ENCODE data around the gene GCLC. TPM values are rescaled to one million over a fixed set of nuclear protein-coding genes. Genes with fewer than 3 reads are reported as not detected.

GCLC gene
- total and polyA plus RNA-seq, 4 donors = 9.6 to 22.0 (median 15.8) TPM

DNA sequence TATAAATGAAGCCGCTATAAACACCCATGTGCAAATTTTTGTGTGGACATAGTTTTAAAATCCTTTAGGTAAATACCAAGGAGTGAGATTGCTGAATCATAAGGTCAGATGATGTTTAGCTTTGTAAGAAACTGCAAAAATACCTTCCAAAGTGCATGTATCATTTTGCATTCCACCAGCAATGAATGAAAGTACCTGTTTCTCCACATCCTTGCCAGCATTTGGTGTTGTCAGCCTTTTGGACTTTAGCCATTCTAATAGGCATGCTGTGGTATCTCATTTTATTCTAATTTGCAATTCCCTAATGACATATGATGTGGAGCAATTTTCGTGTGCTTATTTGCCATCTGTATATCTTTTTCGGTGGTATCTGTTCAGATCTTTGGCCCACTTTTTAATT is 93.7 kb downstream of the GCLC start:
- DNase-seq (no peak), ATAC-seq (ENCODE audit: low FRiP score) (no peak)
- Histone ChIP-seq H3K27me3 (ENCODE audit: control insufficient read depth in 1 of 2, insufficient read depth in 2 of 2, low read length in 1 of 2) (no peaks in the 10 kb centered on the region), H3K9me3 (ENCODE audit: control insufficient read depth, low read length) (peaks cover 2% of the 10 kb centered on the region), H3K4me1 (ENCODE audit: control insufficient read depth in 1 of 2, insufficient read depth in 2 of 2, low read length in 2 of 2) (no peaks in the 10 kb centered on the region), H3K27ac (ENCODE audit: low read depth in 1 of 2, low read length in 2 of 2) (no peak overlapping the region), H3K4me3 (ENCODE audit: low read length in 2 of 2) (no peak overlapping the region), H3K36me3 (ENCODE audit: control insufficient read depth in 1 of 2, insufficient read depth in 2 of 2, low read length in 1 of 2) (no peaks in the 10 kb centered on the region)
- intact Hi-C loops (cut with DNase I) = no loop called here
- 89 to 90% methylated on average over 3 of the region's 3 CpGs for WGBS, 2 donors

DNA sequence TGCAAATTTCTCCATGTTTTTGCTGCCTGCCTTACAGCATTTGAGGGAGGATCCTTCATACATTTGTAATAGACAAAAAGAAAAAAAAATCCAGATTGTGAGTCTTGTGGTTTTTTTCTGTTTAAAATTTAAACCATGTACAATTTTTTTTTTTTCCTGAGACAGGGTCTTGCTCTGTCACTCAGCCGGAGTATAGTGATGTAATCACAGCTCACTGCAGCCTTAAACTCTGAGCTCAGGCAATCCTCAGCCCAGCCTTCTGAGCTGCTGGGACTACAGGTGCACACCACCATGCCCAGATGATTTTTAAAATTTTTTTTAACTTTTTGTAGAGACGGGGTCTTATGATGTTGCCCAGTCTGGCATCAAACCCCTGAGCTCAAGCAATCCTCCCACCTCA is 97.0 kb downstream of the GCLC start:
- no peaks in the 10 kb centered on the region for H3K4me1 ChIP-seq (ENCODE audit: control insufficient read depth in 1 of 2, insufficient read depth in 2 of 2, low read length in 2 of 2)
- H3K36me3 ChIP-seq (ENCODE audit: control insufficient read depth in 1 of 2, insufficient read depth in 2 of 2, low read length in 1 of 2) = no peaks in the 10 kb centered on the region
- no peak overlapping the region for H3K4me3 ChIP-seq (ENCODE audit: low read length in 2 of 2)
- peaks cover 2% of the 10 kb centered on the region for H3K9me3 ChIP-seq (ENCODE audit: control insufficient read depth, low read length)
- intact Hi-C loops (cut with DNase I) = no loop called here
- ATAC-seq (ENCODE audit: low FRiP score) = no peak
- DNase-seq = no peak
- no peaks in the 10 kb centered on the region for H3K27me3 ChIP-seq (ENCODE audit: control insufficient read depth in 1 of 2, insufficient read depth in 2 of 2, low read length in 1 of 2)
- no peak overlapping the region for H3K27ac ChIP-seq (ENCODE audit: low read depth in 1 of 2, low read length in 2 of 2)
- WGBS, 2 donors = 72 to 84% methylated on average over 2 of the region's 2 CpGs

Other genes with a start within 250 kb of the GCLC start
- 10 to 100 TPM; 62.0 to 75.5 TPM for gene ELOVL5, start 196.2 kb downstream of the GCLC start, total RNA-seq
- 10 to 100 TPM; 22.8 to 30.0 TPM for gene ELOVL5, start 196.2 kb downstream of the GCLC start, polyA plus RNA-seq
- gene KLHL31, start 120.7 kb upstream of the GCLC start, total RNA-seq = under 1 TPM; 0.29 to 0.36 TPM
- gene KLHL31, start 120.7 kb upstream of the GCLC start, polyA plus RNA-seq = under 1 TPM in 1 of 2 donors, not detected in 1; 0.03 TPM
- 10 to 100 TPM; 25.3 to 25.4 TPM for gene LRRC1, start 249.9 kb upstream of the GCLC start, total RNA-seq
- 1 to 10 TPM; 5.5 to 6.3 TPM for gene LRRC1, start 249.9 kb upstream of the GCLC start, polyA plus RNA-seq

All from aorta (tissue), 5 donors.